ENCODE results near the gene CHST15. TPM values are rescaled to one million over a fixed set of nuclear protein-coding genes. Genes with fewer than 3 reads are reported as not detected.
A peak's percentile ranks its signal among the peaks of the same experiment; 100 is the strongest.

Gene CHST15
- total RNA-seq, 1 donor from 2014 or later = 1.5 TPM

DNA sequence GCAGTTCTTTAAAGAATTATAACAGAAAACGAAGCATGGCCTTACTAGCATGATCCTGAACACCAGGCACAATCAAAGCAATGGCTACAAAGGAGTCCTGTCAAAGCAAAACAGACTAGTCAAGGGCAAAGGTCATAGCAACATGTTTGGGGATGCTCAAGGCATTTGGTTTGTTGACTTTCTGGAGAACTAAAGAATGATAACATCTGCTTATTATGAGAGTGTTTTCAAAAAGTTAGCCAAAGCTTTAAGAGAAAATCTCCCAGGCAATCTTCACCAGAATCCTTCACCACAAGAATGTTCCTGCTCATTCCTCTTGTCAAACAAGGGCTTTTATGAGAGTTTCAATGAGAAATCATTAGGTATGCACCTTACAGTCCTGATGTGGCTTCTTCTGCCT is 106.7 kb downstream of the CHST15 start:
- H3K27ac Mint-ChIP-seq (ENCODE audit: unreplicated experiment) = no peak overlapping the region
- H3K9me3 Mint-ChIP-seq = peaks cover 11% of the 10 kb centered on the region
- H3K4me1 Mint-ChIP-seq = no peaks in the 10 kb centered on the region
- TF ChIP-seq, protein P1, sequence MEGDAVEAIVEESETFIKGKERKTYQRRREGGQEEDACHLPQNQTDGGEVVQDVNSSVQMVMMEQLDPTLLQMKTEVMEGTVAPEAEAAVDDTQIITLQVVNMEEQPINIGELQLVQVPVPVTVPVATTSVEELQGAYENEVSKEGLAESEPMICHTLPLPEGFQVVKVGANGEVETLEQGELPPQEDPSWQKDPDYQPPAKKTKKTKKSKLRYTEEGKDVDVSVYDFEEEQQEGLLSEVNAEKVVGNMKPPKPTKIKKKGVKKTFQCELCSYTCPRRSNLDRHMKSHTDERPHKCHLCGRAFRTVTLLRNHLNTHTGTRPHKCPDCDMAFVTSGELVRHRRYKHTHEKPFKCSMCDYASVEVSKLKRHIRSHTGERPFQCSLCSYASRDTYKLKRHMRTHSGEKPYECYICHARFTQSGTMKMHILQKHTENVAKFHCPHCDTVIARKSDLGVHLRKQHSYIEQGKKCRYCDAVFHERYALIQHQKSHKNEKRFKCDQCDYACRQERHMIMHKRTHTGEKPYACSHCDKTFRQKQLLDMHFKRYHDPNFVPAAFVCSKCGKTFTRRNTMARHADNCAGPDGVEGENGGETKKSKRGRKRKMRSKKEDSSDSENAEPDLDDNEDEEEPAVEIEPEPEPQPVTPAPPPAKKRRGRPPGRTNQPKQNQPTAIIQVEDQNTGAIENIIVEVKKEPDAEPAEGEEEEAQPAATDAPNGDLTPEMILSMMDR (conservative IDR thresholded peaks at IDR 0.05) = no peak
- H3K4me3 Mint-ChIP-seq = no peak overlapping the region
- peaks cover 3% of the 10 kb centered on the region for H3K36me3 Mint-ChIP-seq (ENCODE audit: low read depth)
- no peak for DNase-seq (ENCODE audit: low read depth, low spot score)
- H3K27me3 Mint-ChIP-seq (ENCODE audit: low read depth) = peaks cover 82% of the 10 kb centered on the region

GRCh38 chr10:123974406-123974805 is 119.0 kb downstream of the CHST15 start:
- Mint-ChIP-seq H3K27ac (ENCODE audit: unreplicated experiment) (no peak overlapping the region), H3K4me1 (peaks cover 4% of the 10 kb centered on the region), H3K4me3 (no peak overlapping the region), H3K27me3 (ENCODE audit: low read depth) (peaks cover 88% of the 10 kb centered on the region), H3K36me3 (ENCODE audit: low read depth) (no peaks in the 10 kb centered on the region), H3K9me3 (peaks cover 8% of the 10 kb centered on the region)
- TF ChIP-seq, protein P1 (conservative IDR thresholded peaks at IDR 0.05) = no peak
- no peak for DNase-seq (ENCODE audit: low read depth, low spot score)

DNA sequence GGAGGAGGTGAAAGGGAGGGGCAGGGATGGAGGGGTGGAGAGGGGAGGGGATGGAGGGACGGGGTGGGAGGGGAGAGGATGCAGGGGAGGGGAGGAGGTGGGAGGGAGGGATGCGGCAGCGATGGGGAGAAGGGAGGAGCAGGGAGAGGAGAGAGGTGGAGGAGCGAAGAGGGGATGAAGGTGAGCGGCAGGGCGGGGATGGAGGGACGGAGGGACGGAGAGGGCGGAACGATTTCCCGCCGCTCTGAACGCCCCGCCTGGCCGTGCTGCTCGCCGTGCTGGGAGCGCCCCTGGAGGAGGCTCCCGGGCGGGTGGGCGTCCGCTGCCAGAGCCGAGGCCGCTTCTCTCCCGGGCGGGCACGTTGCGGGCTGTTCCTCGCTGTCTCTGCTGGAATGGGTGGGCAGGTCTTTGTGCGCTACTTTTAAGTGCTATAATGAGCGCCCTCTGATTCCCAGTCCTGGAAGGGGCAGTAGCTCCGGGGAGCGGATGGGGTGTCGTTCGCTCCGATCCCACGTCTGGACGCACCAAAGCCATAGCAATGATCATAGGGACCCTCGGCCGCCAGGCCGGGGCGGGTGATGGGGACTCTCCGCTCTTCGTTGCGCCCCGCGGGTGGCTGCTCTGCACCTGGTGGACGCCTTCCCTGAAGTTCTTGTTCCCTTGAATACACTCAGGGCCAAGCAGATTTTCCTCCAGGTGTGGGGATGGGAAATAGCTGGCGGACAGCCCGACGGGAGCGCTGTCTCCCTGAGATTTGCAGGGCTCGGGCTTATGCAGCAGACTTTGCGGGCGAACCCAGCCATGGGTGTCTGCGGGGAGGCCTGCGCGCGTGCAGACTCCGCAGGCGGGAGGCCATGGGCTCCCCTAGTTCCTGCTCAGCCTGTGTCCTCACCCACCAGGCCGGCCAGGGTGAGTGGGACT is 120.7 kb downstream of the CHST15 start:
- DNase-seq (ENCODE audit: low read depth, low spot score) = peak; percentile 37
- TF ChIP-seq, protein P1 (conservative IDR thresholded peaks at IDR 0.05) = peak; percentile 34
- no peaks in the 10 kb centered on the region for H3K36me3 Mint-ChIP-seq (ENCODE audit: low read depth)
- H3K9me3 Mint-ChIP-seq = peaks cover 4% of the 10 kb centered on the region
- H3K4me3 Mint-ChIP-seq = peak overlapping the region; percentile 72
- H3K27me3 Mint-ChIP-seq (ENCODE audit: low read depth) = peaks cover 92% of the 10 kb centered on the region
- peaks cover 4% of the 10 kb centered on the region for H3K4me1 Mint-ChIP-seq
- no peak overlapping the region for H3K27ac Mint-ChIP-seq (ENCODE audit: unreplicated experiment)

DNA sequence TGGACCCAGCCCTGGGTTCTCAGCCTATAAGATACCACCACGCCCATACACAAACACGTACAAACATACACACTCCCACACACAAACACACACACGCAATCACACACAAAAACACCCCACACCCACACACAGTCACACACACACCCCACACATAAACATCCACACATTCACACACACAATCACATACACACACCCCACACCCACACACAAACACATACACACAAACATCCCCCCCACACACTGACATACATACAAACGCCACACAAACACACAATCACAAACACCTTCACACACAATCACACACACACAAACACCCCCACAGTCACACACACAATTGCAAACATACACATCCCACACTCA is 122.5 kb downstream of the CHST15 start:
- peaks cover 4% of the 10 kb centered on the region for H3K4me1 Mint-ChIP-seq

GRCh38 chr10:123970207-123970926 is 123.0 kb downstream of the CHST15 start:
- no peak for DNase-seq (ENCODE audit: low read depth, low spot score)
- Mint-ChIP-seq H3K27ac (ENCODE audit: unreplicated experiment) (no peak overlapping the region), H3K4me1 (peaks cover 4% of the 10 kb centered on the region), H3K27me3 (ENCODE audit: low read depth) (peaks cover 92% of the 10 kb centered on the region), H3K4me3 (no peak overlapping the region), H3K36me3 (ENCODE audit: low read depth) (no peaks in the 10 kb centered on the region), H3K9me3 (no peaks in the 10 kb centered on the region)
- TF ChIP-seq, protein P1 (conservative IDR thresholded peaks at IDR 0.05) = no peak

More for the DNA sequence above, 122.5 kb downstream of the CHST15 start:
- no peak overlapping the region for H3K4me3 Mint-ChIP-seq
- peaks cover 90% of the 10 kb centered on the region for H3K27me3 Mint-ChIP-seq (ENCODE audit: low read depth)
- H3K36me3 Mint-ChIP-seq (ENCODE audit: low read depth) = no peaks in the 10 kb centered on the region
- DNase-seq (ENCODE audit: low read depth, low spot score) = no peak
- no peaks in the 10 kb centered on the region for H3K9me3 Mint-ChIP-seq
- TF ChIP-seq, protein P1 (conservative IDR thresholded peaks at IDR 0.05) = no peak
- H3K27ac Mint-ChIP-seq (ENCODE audit: unreplicated experiment) = no peak overlapping the region
